GM18951 (cell line): ENCODE data around the gene MDFI.

Experiments used
- POLR2A ChIP-seq: IDR thresholded peaks from 4 replicates; pipeline ENCODE4 v1.6.1; 2011; ENCODE audit warnings: mild to moderate bottlenecking; ENCODE audit not compliant: insufficient read length, insufficient read depth; ENCODE audit errors: extremely low read depth
- in situ Hi-C: fragments of 300-500 bp; cut with MboI; formaldehyde crosslinking; loops from one replicate; pipeline ENCODE4 v1.12.0; 2022; ENCODE audit warnings: low sequenced_read_pairs, mixed read lengths, inconsistent platforms; ENCODE audit not compliant: unreplicated experiment

The MDFI gene

DNA sequence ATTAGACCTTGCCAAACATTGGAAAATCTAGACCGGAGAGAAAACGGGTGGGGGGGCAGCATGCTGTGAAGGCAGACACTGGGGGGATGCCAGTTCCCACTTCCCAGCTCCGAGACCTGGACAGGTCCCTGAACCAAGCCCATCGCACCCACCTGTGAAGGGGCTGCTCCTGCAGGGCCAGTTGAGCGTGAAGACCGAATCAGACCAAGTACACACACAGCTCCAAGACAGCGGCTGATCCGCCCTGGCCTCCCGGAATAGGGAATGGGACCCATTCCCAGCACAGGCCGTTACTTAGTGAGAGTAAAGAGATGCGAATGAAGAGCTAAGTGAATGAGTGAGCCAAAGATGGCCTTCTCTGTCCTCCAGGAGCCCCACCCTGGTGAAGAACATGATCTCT lies 41.5 kb upstream of the MDFI start:
- TF ChIP-seq POLR2A = no peak
- in situ Hi-C loops = no loop called here

DNA sequence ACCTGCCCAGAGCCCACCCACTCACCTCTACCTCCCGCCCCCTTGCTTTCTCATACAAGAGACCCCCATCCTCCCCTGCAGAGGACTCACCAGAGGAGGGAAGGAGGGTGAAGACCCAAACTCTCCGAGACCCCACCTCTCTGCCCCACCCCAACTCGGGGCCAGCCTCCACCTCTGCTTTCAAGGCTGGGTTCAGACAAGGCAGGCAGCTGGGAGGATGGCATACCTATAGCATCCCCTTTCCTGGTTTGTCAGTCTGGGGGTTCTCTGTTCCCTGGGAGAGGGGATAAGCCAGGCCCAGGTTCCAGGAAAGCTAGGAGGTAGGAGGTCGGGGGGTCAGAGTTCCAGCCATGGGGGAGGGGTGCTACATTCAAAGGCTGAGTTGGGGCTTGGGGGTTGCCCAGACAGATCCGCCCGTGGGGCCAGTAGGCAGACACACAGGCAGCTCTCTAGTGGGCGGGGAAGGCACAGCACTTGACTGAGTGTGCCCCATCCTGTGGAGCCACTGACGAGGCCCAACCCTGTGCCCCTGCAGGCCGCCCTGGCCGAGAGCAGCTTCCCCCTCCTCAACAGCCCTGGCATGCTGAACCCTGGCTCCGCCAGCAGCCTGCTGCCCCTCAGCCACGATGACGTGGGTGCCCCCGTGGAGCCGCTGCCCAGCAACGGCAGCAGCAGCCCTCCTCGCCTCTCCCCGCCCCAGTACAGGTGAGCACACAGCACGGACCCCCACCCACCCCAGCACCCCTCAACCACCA lies 40.8 kb upstream of the MDFI start:
- in situ Hi-C loops = no loop called here

DNA sequence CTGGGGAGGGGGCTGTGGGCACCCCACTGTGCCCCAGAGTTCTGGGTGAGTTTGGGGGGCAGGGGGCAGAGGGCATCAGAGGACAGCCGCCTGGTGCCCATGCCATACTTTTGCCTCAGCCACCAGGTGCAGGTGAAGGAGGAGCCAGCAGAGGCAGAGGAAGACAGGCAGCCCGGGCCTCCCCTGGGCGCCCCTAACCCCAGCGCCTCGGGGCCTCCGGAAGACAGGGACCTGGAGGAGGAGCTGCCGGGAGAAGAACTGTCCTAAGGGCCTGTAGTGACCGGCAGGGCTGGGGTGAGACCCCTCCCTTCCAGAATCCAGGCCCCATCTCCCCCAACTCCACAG lies 39.6 kb upstream of the MDFI start:
- in situ Hi-C loops = no loop called here
- no peak for TF ChIP-seq POLR2A

More for the DNA sequence above, 40.8 kb upstream of the MDFI start:
- TF ChIP-seq POLR2A = no peak

DNA sequence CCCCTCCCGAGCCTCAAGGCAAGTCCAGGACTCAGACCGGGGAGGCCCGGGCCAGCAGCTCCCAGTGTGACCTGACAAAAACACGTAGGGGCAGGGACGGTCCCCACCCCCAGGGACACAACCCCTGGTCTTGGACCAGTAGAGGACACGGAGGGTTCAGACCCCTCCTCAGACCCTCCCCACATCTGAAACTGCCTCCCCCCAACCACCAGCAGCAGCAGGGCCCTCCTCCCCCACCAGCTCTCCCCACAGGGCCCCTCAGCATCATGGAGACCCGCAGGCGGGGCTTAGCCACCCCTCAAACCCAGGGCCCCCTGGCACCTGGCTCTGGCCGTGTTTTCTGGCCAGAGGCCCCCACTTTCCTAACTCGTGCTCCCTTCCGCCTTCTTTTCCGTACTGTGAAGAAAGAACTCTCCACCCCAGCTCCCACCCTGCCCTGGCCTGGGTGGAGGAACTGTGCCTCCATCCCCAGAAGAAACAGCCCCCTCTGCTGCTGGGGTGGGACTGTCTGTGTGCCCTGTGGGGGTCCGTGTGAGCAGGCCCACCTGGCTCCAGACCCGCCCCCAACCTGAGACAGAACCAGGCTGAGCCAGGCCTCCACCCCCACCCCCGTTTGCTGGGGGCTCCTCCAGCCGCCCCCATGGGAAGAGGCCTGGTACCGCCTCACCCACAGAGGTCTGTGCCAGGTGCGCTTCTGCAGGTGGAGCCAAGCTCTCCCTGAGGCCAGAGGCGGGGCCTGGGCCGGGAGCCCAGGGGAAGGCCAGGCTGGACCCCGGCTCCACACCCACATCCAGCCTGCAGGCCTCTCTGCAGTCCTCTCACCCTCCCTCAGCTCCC lies 39.0 kb upstream of the MDFI start:
- no peak for TF ChIP-seq POLR2A
- in situ Hi-C loops = no loop called here

DNA sequence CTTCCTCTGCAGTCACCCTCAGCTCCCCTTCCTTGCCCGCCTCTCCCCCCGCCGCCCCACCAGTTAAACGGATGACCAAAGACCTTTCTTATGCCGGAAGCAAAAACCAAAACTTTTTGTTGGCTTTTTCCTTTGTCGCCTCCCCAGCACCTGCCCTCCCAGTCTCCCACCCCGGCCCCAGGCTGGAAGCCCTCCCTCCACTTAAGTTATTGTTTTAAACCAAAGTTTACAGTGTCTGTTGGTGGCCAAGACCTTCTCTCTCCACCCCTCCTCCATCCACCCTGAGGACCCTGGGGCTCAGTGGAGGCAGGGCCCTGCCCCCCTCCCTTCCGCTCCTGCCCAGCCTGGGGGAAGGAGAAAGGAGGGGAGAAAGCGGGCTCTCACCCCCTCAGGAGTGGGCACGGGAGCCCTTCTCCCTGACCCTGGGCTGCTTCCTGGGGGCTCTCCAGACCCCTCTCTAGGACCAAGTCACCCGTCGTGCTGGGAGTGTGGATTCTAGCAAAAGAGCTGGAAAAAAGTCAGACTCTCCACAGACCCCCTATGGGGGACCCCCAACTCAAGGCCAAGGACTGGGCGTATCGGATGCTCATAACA lies 38.3 kb upstream of the MDFI start:
- TF ChIP-seq POLR2A = no peak
- in situ Hi-C loops = loop anchor here (10.0 kb wide), 1 partner anchor 75 kb away; no protein-coding TSS in a partner anchor

DNA sequence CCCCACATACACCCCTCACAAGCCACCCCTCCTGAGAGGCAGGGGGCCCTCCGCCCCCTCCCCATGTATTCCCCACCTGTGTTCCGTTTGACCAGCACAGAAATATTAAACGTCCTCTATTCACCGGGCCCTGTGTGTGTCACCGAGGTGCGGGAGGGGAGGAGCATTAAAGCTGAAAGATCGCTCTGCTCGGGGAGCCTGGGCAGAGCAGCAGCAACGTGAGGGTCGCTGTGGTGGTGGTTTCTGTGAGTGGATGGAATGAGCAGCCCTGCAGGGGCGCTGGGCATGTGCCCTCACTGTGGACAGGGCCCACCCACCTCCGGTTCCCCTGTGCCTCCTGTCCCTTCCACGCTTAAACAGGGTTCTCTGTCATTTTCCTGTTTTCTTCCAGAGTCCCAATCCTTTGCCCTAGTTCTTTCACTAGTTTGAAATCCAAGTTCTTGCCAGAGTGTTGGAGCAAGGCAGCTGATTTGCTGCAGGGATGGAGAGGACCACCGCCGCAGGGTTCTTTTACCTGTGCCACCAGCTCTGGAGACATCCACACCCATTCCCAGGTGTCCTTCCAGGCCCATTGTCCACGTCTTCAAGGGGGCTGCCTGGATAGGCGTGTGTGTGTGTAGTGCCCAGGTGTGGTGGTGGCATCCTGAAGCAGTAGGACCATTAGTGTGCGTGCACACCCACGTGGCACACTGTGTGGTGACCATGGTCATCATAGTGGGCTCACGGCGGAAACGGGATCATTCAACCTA lies 37.6 kb upstream of the MDFI start:
- no peak for TF ChIP-seq POLR2A
- in situ Hi-C loops = loop anchor here (10.0 kb wide), 1 partner anchor 74 kb away; no protein-coding TSS in a partner anchor

DNA sequence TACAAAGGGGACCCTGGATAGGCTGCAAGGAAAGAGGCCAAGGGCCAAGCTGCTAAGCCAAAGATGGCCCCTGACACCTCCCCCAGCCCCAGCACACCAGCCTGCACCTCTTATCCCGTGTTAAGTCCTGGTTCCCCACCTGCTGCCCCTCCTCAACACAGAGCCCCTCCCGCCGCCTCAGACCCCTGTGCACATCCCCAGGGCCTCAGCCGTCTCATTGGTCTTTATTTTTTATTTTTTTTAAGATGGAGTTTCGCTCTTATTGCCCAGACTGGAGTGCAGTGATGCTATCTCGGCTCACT lies 37.1 kb upstream of the MDFI start:
- in situ Hi-C loops = loop anchor here (10.0 kb wide), 1 partner anchor 74 kb away; no protein-coding TSS in a partner anchor

DNA sequence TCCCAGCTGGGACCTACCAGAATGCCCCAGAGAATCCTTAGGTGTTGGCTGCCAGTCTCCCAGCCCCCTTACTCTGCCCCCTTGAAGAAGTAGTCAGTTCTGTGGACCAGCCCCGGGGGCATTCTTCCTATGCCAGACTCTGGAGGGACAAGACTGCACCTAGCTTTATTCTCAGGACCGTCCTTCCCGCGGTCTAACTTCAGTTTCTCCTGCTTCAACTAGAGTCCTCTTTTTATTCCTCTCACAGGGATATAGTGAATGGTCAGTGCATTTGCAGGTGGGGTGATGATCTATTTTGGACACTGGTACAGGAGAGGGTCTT lies 35.9 kb upstream of the MDFI start:
- TF ChIP-seq POLR2A = no peak
- in situ Hi-C loops = loop anchor here (10.0 kb wide), 1 partner anchor 72 kb away; no protein-coding TSS in a partner anchor

More for the DNA sequence above, 37.1 kb upstream of the MDFI start:
- TF ChIP-seq POLR2A = no peak

DNA sequence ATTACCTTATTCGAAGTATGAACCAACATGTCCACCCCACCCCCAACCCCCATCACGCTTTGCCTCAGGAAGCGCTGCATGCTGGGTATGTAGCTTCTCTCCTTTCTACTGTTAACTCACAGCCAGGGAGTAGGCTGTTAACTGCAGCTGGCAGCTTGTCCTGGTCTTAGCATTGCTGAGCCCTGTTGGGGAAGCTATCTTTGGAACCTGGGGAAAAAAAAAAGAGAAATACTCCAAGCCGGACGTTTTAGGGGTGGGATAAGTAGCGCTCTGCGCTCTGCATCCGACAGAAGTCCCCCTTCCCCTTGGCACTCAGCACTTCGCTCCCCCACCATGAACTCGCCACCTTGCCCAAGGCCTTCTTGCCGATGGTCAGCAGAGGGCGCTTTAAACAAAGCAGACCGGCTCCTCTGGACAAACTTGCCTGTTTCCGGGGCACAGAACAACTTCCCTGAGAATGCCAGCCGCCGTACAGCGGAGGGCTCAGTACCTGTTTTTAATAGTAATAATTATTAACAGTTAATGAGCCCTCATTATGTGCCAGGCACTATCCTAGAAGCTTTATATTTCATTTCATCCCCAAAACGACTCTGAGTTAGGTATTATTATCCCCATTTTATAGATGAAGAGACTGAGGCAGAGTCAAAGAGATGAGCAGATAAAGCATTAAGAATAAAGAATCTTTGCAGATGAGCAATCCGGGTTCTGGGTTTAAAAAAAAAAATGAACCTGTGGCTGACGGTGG lies 35.2 kb upstream of the MDFI start:
- no peak for TF ChIP-seq POLR2A
- in situ Hi-C loops = loop anchor here (10.0 kb wide), 1 partner anchor 72 kb away; no protein-coding TSS in a partner anchor

DNA sequence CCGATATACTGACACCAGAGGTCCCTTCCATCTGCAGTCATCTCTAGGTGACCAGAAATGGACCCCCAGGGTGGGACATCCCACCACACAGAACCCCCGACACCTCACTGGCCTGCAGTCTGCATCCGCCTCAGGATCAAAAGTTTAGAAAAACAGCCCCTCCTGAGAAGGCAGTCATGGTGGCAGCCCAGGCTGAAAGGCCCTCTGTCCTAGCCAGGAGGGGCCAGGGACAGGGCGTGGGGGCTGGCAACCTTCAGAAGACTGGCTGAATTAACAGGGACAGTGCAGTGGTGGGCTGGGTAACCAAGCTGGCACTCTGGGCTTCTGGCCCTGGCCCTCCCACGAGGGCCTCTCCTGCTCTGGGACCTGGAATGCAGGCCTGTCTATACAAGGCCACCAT lies 34.3 kb upstream of the MDFI start:
- in situ Hi-C loops = loop anchor here (10.0 kb wide), 1 partner anchor 71 kb away; no protein-coding TSS in a partner anchor
- TF ChIP-seq POLR2A = no peak

DNA sequence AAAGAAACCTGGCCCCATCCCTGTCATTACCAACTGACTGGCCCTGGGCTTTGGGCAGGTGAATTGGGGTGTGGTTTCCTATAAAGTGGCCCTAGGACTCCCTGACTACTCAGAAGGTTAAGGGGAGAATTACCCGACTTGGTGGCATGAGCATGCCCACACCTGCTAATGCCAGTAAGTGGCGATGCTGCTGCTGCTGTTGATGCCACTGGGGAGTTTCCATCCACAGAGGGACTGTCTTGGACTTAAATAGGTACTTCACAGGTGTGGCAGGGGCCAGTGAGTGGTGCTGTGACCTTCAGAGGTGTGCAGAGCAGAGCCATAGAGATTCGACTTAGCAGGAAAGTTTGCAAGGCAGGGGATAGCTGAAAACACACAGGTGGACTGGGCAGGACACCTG lies 32.6 kb upstream of the MDFI start:
- no peak for TF ChIP-seq POLR2A
- in situ Hi-C loops = loop anchor here (10.0 kb wide), 1 partner anchor 69 kb away; no protein-coding TSS in a partner anchor

DNA sequence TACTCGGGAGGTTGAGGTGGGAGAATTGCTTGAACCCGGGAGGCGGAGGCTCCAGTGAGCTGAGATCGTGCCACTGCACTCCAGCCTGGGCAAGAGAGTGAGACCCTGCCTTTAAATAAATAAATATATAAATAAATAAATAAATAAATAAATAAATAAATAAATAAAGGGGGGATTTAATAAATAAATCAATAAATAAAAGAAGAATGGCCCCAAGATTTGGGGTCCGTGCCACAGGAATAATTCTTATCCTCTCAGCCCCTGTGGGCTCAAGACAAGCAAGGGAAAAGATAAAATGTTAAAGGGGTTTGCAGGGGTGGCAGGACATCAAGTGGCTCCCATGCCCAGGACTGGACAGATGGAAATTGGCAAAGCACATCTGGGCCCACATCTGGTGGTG lies 31.2 kb upstream of the MDFI start:
- in situ Hi-C loops = loop anchor here (10.0 kb wide), 1 partner anchor 68 kb away; no protein-coding TSS in a partner anchor
- TF ChIP-seq POLR2A = no peak

DNA sequence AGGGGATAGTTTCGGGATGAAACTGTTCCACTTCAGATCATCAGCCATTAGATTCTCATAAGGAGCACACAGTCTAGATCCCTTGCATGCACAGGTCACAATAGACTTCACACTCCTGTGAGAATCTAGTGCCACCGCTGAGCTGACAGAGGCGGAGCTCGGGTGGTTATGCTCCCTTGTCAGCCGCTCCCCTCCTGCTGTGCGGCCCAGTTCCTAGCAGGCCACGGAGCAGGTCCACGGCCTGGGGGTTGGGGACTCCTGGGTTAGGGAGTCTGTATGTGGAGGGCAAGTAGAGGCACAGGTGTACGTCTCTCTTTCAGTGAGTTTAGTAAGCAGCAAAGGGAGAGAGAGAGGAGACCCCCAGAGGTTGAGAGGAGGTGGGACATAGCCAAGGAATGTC lies 30.5 kb upstream of the MDFI start:
- TF ChIP-seq POLR2A = no peak
- in situ Hi-C loops = loop anchor here (10.0 kb wide), 1 partner anchor 67 kb away; no protein-coding TSS in a partner anchor
